ENCODE data around the gene ASCC3.

Gene ASCC3

GRCh38 chr6:100462706-100463629 is 418.2 kb downstream of the ASCC3 start:
- no peak for DNase-seq

GRCh38 chr6:100461917-100462705 is 419.0 kb downstream of the ASCC3 start:
- no peak for DNase-seq

GRCh38 chr6:100461278-100461916 is 419.7 kb downstream of the ASCC3 start:
- no peak for DNase-seq

- DNase-seq = no peak
These were observed 420.4 kb downstream of the ASCC3 start for GRCh38 chr6:100460650-100461204.

- DNase-seq = no peak
These were observed 421.4 kb downstream of the ASCC3 start for GRCh38 chr6:100459592-100460184.

- no peak for DNase-seq
These were observed 422.1 kb downstream of the ASCC3 start for GRCh38 chr6:100458841-100459591.

Data from midbrain (tissue), 1 donor.